A549 (cell line): Measurements from ENCODE around the gene EIF5.

Experiments used
- EP300 ChIP-seq, 2 experiments: fragments of >200 bp; sonication (Bioruptor Twin); formaldehyde crosslinking; IDR thresholded peaks; 2 replicates in 1 of 2; 3 replicates in 1 of 2; pipeline ENCODE4 v1.6.1; 2016 to 2017
- GATA3 ChIP-seq: IDR thresholded peaks from 2 replicates; pipeline ENCODE4 v1.6.1; 2012; ENCODE audit warnings: borderline replicate concordance
- JUN ChIP-seq, 2 experiments: fragments of >200 bp; sonication (Bioruptor Twin); formaldehyde crosslinking; IDR thresholded peaks; 2 replicates in 1 of 2; 3 replicates in 1 of 2; pipeline ENCODE4 v1.6.1; 2016 to 2017
- MAX ChIP-seq: IDR thresholded peaks from 2 replicates; pipeline ENCODE4 v1.6.1; 2012
- MYC ChIP-seq: IDR thresholded peaks from 2 replicates; pipeline ENCODE4 v1.6.1; 2012; ENCODE audit warnings: mild to moderate bottlenecking, inconsistent platforms, low read length, improper control_type of control experiment, borderline replicate concordance
- NFE2L2 ChIP-seq: fragments of 150-350 bp; conservative IDR thresholded peaks from 2 replicates; pipeline ENCODE4 v1.6.1; 2014; ENCODE audit warnings: low read length
- NR3C1 ChIP-seq: fragments of >200 bp; sonication (Bioruptor Twin); formaldehyde crosslinking; IDR thresholded peaks from 3 replicates; pipeline ENCODE4 v1.6.1; 2017
- POLR2A ChIP-seq: IDR thresholded peaks from 2 replicates; pipeline ENCODE4 v1.6.1; 2012; ENCODE audit warnings: mild to moderate bottlenecking, low read length
- RAD21 ChIP-seq, 2 experiments: fragments of >200 bp in 1 of 2; sonication (Bioruptor Twin) in 1 of 2; formaldehyde crosslinking in 1 of 2; IDR thresholded peaks in 1 of 2; conservative IDR thresholded peaks in 1 of 2; 2 replicates in 1 of 2; 3 replicates in 1 of 2; pipeline ENCODE4 v1.6.1; 2012 to 2018; ENCODE audit warnings: inconsistent platforms in 1 of 2
- RCOR1 ChIP-seq: fragments of 150-350 bp; IDR thresholded peaks from 2 replicates; pipeline ENCODE4 v1.6.1; 2014; ENCODE audit warnings: antibody characterized with exemption, low read length, low read depth
- REST ChIP-seq: fragments of 200-600 bp; sonication (generic); IDR thresholded peaks from 2 replicates; pipeline ENCODE4 v1.6.1; 2016; ENCODE audit warnings: antibody characterized with exemption, mild to moderate bottlenecking, moderate library complexity
- ZNF302 ChIP-seq: fragments of 250-450 bp; sonication (Bioruptor Pico); IDR thresholded peaks from 2 replicates; pipeline ENCODE4 v1.9.0; 2021; ENCODE audit warnings: inconsistent platforms, mild to moderate bottlenecking, moderate library complexity
- TF ChIP-seq, protein P1 (sequence below): fragments of >200 bp; sonication (Bioruptor Twin); formaldehyde crosslinking; IDR thresholded peaks from 3 replicates; pipeline ENCODE4 v1.5.1; 2016

- TF ChIP-seq EP300 (IDR thresholded peaks at IDR 0.05) = no peak
- TF ChIP-seq POLR2A = no peak
- TF ChIP-seq MAX = no peak
- TF ChIP-seq NFE2L2 = no peak
- TF ChIP-seq, protein P1, sequence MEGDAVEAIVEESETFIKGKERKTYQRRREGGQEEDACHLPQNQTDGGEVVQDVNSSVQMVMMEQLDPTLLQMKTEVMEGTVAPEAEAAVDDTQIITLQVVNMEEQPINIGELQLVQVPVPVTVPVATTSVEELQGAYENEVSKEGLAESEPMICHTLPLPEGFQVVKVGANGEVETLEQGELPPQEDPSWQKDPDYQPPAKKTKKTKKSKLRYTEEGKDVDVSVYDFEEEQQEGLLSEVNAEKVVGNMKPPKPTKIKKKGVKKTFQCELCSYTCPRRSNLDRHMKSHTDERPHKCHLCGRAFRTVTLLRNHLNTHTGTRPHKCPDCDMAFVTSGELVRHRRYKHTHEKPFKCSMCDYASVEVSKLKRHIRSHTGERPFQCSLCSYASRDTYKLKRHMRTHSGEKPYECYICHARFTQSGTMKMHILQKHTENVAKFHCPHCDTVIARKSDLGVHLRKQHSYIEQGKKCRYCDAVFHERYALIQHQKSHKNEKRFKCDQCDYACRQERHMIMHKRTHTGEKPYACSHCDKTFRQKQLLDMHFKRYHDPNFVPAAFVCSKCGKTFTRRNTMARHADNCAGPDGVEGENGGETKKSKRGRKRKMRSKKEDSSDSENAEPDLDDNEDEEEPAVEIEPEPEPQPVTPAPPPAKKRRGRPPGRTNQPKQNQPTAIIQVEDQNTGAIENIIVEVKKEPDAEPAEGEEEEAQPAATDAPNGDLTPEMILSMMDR = peak; percentile 95
- no peak for TF ChIP-seq MYC
- TF ChIP-seq GATA3 = no peak
- peak; percentile 98 to 99 for TF ChIP-seq RAD21 (conservative IDR thresholded peaks at IDR 0.05 in 1 of 2, IDR thresholded peaks at IDR 0.05 in 1 of 2)
- TF ChIP-seq RCOR1 = no peak
- TF ChIP-seq NR3C1 = no peak
- TF ChIP-seq JUN (IDR thresholded peaks at IDR 0.05) = no peak
- TF ChIP-seq REST = no peak
- no peak for TF ChIP-seq ZNF302 (CRISPR knock-in tag)
Measured at GRCh38 chr14:103292426-103293374, 41.3 kb upstream of the EIF5 start.
